HepG2 (cell line): ENCODE data around the gene HS3ST3B1.

ENCODE experiments used
- ESRRA ChIP-seq: sonication (generic); formaldehyde crosslinking; IDR thresholded peaks from 2 replicates; pipeline ENCODE4 v1.5.1; 2020; ENCODE audit warnings: mild to moderate bottlenecking, low read depth, missing genetic modification reagents
- THRA ChIP-seq: sonication (generic); formaldehyde crosslinking; IDR thresholded peaks from 2 replicates; pipeline ENCODE4 v1.4.0; 2020; ENCODE audit warnings: missing genetic modification reagents, borderline replicate concordance
- ZNF124 ChIP-seq: sonication (generic); formaldehyde crosslinking; IDR thresholded peaks from 2 replicates; pipeline ENCODE4 v1.4.0; 2020; ENCODE audit warnings: missing genetic modification reagents
- ZNF136 ChIP-seq: sonication (generic); formaldehyde crosslinking; IDR thresholded peaks from 2 replicates; pipeline ENCODE4 v1.8.1; 2022; ENCODE audit warnings: low read depth, mild to moderate bottlenecking, moderate library complexity, missing genetic modification reagents

GRCh38 chr17:14270508-14270907 is 30.4 kb upstream of the HS3ST3B1 start:
- no peak for TF ChIP-seq THRA
- TF ChIP-seq ZNF124 (CRISPR knock-in tag): no peak
- no peak for TF ChIP-seq ESRRA (CRISPR knock-in tag)
- TF ChIP-seq ZNF136 (CRISPR knock-in tag): no peak
